ENCODE data around the gene DAW1. TPM values are rescaled to one million over a fixed set of nuclear protein-coding genes. Genes with fewer than 3 reads are reported as not detected.

DAW1 gene
- total RNA-seq, 1 donor from 2014 or later, result 0.26 TPM

DNA sequence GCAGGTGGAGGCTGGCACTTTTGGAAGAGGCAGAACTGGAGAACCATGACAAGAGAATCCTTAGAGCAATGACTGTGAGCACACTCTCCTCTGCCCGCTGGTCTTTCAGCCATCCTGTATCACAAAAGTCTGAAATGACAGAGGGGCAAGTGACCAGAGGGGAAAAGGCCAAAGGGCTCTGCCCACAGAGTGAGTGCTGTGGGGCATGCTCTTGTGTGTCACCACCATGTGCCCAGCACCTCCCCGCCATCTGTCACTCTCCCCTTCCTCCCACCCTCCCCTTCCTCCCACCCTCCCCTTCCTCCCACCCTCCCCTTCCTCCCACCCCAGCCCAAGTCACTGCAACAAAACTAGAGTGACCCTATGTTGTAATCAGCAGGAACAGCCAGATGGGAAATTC, 31.9 kb downstream of the DAW1 start:
- Histone ChIP-seq H3K4me3 (ENCODE audit: low read depth, low read length) (no peak overlapping the region), H3K36me3 (ENCODE audit: control insufficient read depth, insufficient read depth, low read length) (no peaks in the 10 kb centered on the region), H3K27me3 (ENCODE audit: control insufficient read depth, insufficient read depth, low read length) (no peaks in the 10 kb centered on the region)
- FAIRE-seq, result no peak
- TF ChIP-seq, protein P1, sequence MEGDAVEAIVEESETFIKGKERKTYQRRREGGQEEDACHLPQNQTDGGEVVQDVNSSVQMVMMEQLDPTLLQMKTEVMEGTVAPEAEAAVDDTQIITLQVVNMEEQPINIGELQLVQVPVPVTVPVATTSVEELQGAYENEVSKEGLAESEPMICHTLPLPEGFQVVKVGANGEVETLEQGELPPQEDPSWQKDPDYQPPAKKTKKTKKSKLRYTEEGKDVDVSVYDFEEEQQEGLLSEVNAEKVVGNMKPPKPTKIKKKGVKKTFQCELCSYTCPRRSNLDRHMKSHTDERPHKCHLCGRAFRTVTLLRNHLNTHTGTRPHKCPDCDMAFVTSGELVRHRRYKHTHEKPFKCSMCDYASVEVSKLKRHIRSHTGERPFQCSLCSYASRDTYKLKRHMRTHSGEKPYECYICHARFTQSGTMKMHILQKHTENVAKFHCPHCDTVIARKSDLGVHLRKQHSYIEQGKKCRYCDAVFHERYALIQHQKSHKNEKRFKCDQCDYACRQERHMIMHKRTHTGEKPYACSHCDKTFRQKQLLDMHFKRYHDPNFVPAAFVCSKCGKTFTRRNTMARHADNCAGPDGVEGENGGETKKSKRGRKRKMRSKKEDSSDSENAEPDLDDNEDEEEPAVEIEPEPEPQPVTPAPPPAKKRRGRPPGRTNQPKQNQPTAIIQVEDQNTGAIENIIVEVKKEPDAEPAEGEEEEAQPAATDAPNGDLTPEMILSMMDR (IDR thresholded peaks at IDR 0.05; ENCODE audit: insufficient read depth, low read length, severe bottlenecking), result no peak
- no peak for DNase-seq (ENCODE audit: low read depth)

DNA sequence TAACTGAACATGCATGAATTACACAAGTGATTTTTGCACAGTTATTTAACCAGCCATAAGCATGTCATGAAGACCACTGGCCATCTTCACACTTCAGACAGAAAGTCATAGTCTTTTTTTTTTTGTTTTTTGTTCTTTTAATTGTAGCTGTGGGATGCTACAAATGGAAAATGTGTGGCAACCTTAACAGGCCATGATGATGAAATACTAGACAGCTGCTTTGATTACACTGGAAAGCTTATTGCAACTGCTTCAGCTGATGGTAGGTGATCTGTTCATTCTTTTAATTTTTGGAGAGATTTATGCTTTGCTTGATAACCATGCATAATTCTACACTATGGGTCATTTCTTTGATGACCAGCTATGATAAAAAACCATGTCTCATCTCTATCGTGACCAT, 35.6 kb downstream of the DAW1 start:
- DNase-seq (ENCODE audit: low read depth) (no peak), FAIRE-seq (no peak)
- no peak overlapping the region for H3K4me3 ChIP-seq (ENCODE audit: low read depth, low read length)
- TF ChIP-seq, protein P1 (IDR thresholded peaks at IDR 0.05; ENCODE audit: insufficient read depth, low read length, severe bottlenecking), result no peak
- H3K27me3 ChIP-seq (ENCODE audit: control insufficient read depth, insufficient read depth, low read length), result no peaks in the 10 kb centered on the region
- no peaks in the 10 kb centered on the region for H3K36me3 ChIP-seq (ENCODE audit: control insufficient read depth, insufficient read depth, low read length)

DNA sequence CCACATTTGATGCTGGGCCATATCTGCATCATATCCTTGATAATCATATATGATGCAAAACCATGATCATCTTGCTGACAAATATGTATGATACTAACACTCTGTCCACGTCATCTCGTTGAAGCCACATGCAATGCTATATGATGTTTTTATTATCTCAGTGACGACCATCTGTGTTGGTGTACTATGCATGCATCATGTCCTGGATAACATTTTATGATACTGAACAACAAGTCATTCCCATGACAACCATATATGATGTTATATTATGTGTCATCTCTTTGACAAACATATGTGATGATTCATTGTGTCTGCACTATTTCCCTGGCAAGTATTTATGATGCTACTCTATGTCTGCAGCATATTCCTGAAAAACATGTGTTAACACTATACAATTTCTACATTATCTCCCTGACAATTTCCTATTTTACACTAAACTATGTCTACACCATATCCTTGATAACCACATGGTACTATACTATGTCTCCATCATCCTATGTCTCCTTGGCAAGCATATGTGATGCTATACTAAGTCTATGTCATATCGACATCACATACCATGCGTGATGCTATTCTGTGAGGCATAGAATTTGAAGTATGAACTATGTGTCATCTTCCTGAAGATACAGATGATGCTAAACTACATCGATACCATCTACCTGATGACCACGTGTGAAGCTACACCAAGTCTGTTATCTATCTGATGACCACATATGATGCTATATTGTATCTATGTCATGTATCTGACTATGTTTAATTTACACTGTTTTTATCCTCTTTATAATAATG, 37.0 kb downstream of the DAW1 start:
- TF ChIP-seq, protein P1 (IDR thresholded peaks at IDR 0.05; ENCODE audit: insufficient read depth, low read length, severe bottlenecking), result no peak
- FAIRE-seq (no peak), DNase-seq (ENCODE audit: low read depth) (peak; percentile 90)
- H3K4me3 ChIP-seq (ENCODE audit: low read depth, low read length), result no peak overlapping the region
- no peaks in the 10 kb centered on the region for H3K36me3 ChIP-seq (ENCODE audit: control insufficient read depth, insufficient read depth, low read length)
- H3K27me3 ChIP-seq (ENCODE audit: control insufficient read depth, insufficient read depth, low read length), result no peaks in the 10 kb centered on the region

DNA sequence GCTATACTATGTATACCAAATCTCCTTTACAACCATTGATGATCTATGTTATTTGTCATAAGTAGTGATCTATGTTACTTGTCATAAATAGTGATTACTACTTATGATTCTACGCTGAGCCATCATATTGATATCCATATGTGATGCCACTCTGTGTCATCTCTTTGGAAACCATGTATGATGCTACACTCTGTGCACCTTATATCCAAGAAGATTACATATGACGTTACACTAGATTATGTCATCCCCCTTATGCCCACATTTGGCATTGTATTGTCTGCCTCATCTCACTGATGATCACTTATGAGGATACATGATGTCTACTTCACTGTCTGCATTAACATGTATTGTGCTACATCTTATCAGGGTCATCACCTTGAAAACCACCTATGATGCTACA, 42.9 kb downstream of the DAW1 start:
- FAIRE-seq (no peak), DNase-seq (ENCODE audit: low read depth) (no peak)
- Histone ChIP-seq H3K27me3 (ENCODE audit: control insufficient read depth, insufficient read depth, low read length) (no peaks in the 10 kb centered on the region), H3K36me3 (ENCODE audit: control insufficient read depth, insufficient read depth, low read length) (no peaks in the 10 kb centered on the region), H3K4me3 (ENCODE audit: low read depth, low read length) (no peak overlapping the region)
- TF ChIP-seq, protein P1 (IDR thresholded peaks at IDR 0.05; ENCODE audit: insufficient read depth, low read length, severe bottlenecking), result no peak

DNA sequence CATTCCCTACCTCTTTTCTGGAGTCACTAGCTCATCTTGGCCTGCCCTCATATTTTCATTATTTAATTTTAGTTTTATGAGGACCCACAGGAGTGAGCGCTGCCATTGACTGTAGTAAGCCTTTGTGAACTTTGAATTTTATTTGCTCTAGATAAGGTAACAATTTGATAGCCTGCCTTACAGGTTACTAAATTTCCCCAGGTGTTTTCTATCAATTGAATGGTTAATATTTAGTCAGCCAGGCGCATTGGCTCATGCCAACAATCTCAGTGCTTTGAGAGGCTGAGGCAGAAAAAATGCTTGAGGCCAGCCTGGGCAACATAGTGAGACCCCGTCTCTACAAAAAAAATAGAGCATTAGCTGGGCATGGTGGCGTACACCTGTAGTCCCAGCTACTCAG, 50.2 kb downstream of the DAW1 start:
- Histone ChIP-seq H3K27me3 (ENCODE audit: control insufficient read depth, insufficient read depth, low read length) (no peaks in the 10 kb centered on the region), H3K4me3 (ENCODE audit: low read depth, low read length) (no peak overlapping the region), H3K36me3 (ENCODE audit: control insufficient read depth, insufficient read depth, low read length) (no peaks in the 10 kb centered on the region)
- TF ChIP-seq, protein P1 (IDR thresholded peaks at IDR 0.05; ENCODE audit: insufficient read depth, low read length, severe bottlenecking), result no peak
- DNase-seq (ENCODE audit: low read depth), result no peak
- FAIRE-seq, result no peak

DNA sequence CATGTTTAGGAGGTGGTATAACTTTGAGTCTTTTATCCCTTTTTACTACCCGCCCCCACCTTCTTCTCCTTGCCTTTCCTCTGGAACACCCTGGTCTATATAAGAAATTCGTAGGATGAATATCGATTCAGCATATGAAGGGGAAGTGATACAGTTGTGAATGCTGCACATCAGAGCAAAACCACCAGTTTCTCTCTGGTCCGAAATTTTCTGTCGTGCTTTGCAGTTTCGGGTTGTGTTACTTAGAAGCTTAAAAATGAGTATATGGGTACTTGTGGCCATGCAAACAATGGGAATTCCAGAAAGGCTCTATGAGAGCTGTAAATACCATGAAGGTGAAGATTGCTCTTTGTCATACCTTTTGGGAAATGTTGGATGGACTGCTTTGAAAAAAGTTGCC, 60.6 kb downstream of the DAW1 start:
- DNase-seq (ENCODE audit: low read depth) (no peak), FAIRE-seq (no peak)
- Histone ChIP-seq H3K27me3 (ENCODE audit: control insufficient read depth, insufficient read depth, low read length) (no peaks in the 10 kb centered on the region), H3K36me3 (ENCODE audit: control insufficient read depth, insufficient read depth, low read length) (no peaks in the 10 kb centered on the region), H3K4me3 (ENCODE audit: low read depth, low read length) (no peak overlapping the region)
- TF ChIP-seq, protein P1 (IDR thresholded peaks at IDR 0.05; ENCODE audit: insufficient read depth, low read length, severe bottlenecking), result no peak

Measured in bronchial epithelial cell (primary cell).